Small intestine (tissue), 7 donors: ENCODE measurements around the gene PROM2. TPM values are rescaled to one million over a fixed set of nuclear protein-coding genes. Genes with fewer than 3 reads are reported as not detected.
A peak's percentile ranks its signal among the peaks of the same experiment; 100 is the strongest.

ENCODE experiments used
- DNase-seq, 2 donors: peaks; one replicate each; pipeline versions ENCODE4 v3.0.0 to v3.0.0-alpha.2; 2013
- FAIRE-seq: peaks from 2 replicates; lab custom pipeline; 2012; peaks lifted over from hg19 to GRCh38; lab: Jason Lieb, UNC
- H3K27ac ChIP-seq, 3 donors: one replicate each; pipeline ENCODE4 v1.5.1; 2013; ENCODE audit warnings: low read length in 2 of 3, mild to moderate bottlenecking in 2 of 3, control low read depth in 1 of 3, inconsistent platforms in 1 of 3, low read depth in 1 of 3, moderate library complexity in 1 of 3
- H3K27me3 ChIP-seq, 3 donors: one replicate each; pipeline ENCODE4 v1.6.1; 2013; ENCODE audit warnings: low read length in 3 of 3, inconsistent platforms in 1 of 3; ENCODE audit not compliant: control insufficient read depth in 3 of 3, insufficient read depth in 3 of 3
- H3K36me3 ChIP-seq, 3 donors: one replicate each; pipeline ENCODE4 v1.6.1; 2013; ENCODE audit warnings: low read length in 3 of 3, inconsistent platforms in 1 of 3, low read depth in 1 of 3, mild to moderate bottlenecking in 1 of 3, moderate library complexity in 1 of 3; ENCODE audit not compliant: control insufficient read depth in 3 of 3, insufficient read depth in 2 of 3
- H3K4me1 ChIP-seq, 3 donors: one replicate each; pipeline ENCODE4 v1.6.1; 2013; ENCODE audit warnings: low read length in 2 of 3, inconsistent platforms in 1 of 3, low read depth in 1 of 3, mild to moderate bottlenecking in 1 of 3, moderate library complexity in 1 of 3; ENCODE audit not compliant: control insufficient read depth in 3 of 3, insufficient read depth in 2 of 3
- H3K4me3 ChIP-seq, 3 donors: one replicate each; pipeline ENCODE4 v1.5.1; 2013; ENCODE audit warnings: low read length in 3 of 3, control low read depth in 1 of 3, inconsistent platforms in 1 of 3, low read depth in 1 of 3, mild to moderate bottlenecking in 1 of 3, moderate library complexity in 1 of 3
- H3K9me3 ChIP-seq, 2 donors: one replicate each; pipeline ENCODE4 v1.6.1; 2013; ENCODE audit warnings: low read depth in 1 of 2, low read length in 1 of 2; ENCODE audit not compliant: control insufficient read depth in 2 of 2, insufficient read depth in 1 of 2
- WGBS, 3 donors: extraction: QIAGEN DNeasy Blood & Tissue Kit; methylation state at CpG; one replicate each; pipeline ENCODE4 v1.1.7; 2013; 5-methylcytosine and 5-hydroxymethylcytosine counted together
- polyA plus RNA-seq, 4 donors: library from polyadenylated mRNA; stranded (reverse) in 3 of 4; unstranded in 1 of 4; fragments of 200-250 nt in 3 of 4; fragments of 120-200 nt in 1 of 4; gene quantifications; one replicate each; pipeline versions ENCODE4 v1.2.1 to v1.2.3, GENCODE V29; 2013
- donor health status: healthy with polysubstance abuse.
- donor health status: control.
- donor health status: control.
- donor health status: Bipolar disorder and iron deficiency.
- donor health status: healthy.

The PROM2 gene
- polyA plus RNA-seq, 4 donors, result 1.1 to 17.9 (median 1.8) TPM

DNA sequence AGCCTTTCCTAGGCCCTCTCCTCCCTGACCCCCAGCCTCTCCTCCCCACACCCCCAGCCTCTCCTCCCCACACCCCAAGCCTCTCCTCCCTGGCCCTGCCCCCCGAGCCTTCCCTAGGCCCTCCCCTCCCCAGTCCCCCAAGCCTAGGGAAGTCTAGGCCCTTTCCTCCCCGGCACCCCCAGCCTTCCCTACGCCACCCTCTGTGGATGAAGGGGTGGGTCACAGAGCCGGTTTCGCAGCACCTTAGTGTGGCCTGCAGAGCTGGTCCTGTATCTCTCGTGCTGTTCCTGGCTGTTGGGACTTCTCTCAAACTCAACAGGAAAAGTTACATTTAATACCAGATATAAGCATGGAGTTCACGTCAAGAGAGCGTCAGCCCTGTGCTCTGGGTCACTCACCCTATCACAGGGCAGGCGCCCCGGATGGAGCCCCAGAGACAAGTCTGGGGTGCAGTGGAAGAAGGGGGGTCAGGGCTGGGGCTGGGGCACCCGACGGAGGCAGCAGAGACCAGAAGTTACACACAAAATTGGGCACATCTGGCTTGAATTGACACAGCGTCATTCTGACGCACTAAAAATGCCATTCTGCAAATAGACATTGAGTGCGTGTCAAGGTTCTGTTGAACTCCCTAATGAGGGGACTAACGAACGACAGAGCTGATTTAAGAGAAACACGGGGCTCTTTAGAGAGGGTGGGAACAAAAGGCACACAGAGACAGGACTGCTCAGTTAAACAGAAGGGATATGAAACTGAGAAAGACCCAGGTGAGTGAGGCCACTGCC lies 46.9 kb downstream of the PROM2 start:
- Histone ChIP-seq H3K4me3 (no peak overlapping the region), H3K36me3 (no peaks in the 10 kb centered on the region), H3K4me1 (peaks cover 0 to 6% (median 0%) of the 10 kb centered on the region in 3 donors), H3K27ac (no peak overlapping the region), H3K27me3 (no peaks in the 10 kb centered on the region), H3K9me3 (no peaks in the 10 kb centered on the region)
- FAIRE-seq (no peak), DNase-seq (no peak)
- 82 to 87% (median 83%) methylated on average over 18 of the region's 18 CpGs for WGBS, 3 donors

DNA sequence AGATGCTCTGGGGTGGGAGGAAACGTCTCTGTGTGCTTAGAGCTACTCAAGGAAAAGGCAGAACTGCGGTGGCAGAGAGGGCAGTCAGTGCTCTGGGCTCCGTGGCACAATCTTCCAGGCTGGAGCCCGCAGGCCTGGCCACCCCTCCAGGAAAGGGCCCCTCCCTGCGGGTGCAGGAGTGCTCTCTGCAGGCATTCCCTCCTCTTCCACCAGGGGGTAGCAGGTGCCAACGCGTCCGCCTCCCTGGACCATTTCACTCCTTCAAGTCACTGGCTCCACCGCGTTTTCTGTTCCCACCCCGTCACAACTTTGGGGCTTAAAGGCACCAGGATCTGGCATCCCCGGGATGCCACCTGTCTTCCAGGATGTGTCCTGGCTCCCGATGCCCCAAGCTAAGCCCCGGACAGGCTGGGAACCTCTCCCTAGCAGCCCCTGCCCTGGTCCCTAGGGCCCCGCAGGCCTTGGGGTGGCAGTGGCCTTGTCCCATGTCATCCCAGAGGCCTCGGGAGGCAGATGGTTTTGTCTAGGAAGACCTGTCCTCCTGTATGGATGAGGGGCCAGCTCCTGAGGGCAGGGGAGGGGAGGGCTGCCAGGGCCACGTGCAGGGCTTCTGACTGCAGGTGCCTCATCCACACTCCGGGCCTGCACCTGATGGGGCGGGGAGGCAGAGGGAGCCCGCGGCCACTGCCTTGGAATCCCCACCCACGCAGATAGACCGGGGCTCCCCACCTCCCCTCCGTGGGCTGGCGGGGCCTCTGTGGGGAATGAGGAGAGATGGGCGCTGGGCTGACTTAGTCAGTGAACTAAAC lies 49.3 kb downstream of the PROM2 start:
- WGBS, 3 donors, result 56 to 74% (median 65%) methylated on average over 26 of the region's 26 CpGs
- peak in 1 of 2 donors; percentile 38 for DNase-seq

DNA sequence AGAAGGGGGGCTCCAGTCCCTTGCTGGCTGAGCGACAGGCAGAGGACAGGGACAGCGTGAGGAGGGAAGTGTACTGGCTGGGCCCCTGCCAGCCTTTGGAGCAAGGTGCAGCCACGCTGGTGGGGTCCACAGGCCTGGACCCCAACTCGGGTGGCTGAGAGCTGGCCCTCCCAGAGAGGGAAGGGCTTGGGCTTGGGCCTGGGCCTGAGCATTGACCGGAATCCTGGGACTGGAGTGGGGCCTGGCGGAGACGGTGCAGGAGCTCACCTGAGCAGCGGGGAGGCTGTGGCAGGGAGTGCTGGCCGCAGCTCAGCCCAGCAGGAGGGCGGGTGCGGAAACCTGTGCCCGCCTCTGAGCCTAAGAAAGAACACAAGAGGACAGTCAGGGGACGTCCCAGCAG lies 50.8 kb downstream of the PROM2 start:
- Histone ChIP-seq H3K4me3 (no peak overlapping the region), H3K9me3 (no peaks in the 10 kb centered on the region), H3K4me1 (no peaks in the 10 kb centered on the region), H3K27ac (no peak overlapping the region), H3K27me3 (no peaks in the 10 kb centered on the region), H3K36me3 (no peaks in the 10 kb centered on the region)
- WGBS, 3 donors, result 91 to 96% (median 96%) methylated on average over 12 to 13 of the region's 13 CpGs
- FAIRE-seq (no peak), DNase-seq (no peak)

More for the DNA sequence above, 49.3 kb downstream of the PROM2 start:
- H3K27ac ChIP-seq, result no peak overlapping the region
- H3K36me3 ChIP-seq, result no peaks in the 10 kb centered on the region
- no peaks in the 10 kb centered on the region for H3K4me1 ChIP-seq
- no peak overlapping the region for H3K4me3 ChIP-seq
- H3K27me3 ChIP-seq, result no peaks in the 10 kb centered on the region
- no peak for FAIRE-seq
- no peaks in the 10 kb centered on the region for H3K9me3 ChIP-seq

DNA sequence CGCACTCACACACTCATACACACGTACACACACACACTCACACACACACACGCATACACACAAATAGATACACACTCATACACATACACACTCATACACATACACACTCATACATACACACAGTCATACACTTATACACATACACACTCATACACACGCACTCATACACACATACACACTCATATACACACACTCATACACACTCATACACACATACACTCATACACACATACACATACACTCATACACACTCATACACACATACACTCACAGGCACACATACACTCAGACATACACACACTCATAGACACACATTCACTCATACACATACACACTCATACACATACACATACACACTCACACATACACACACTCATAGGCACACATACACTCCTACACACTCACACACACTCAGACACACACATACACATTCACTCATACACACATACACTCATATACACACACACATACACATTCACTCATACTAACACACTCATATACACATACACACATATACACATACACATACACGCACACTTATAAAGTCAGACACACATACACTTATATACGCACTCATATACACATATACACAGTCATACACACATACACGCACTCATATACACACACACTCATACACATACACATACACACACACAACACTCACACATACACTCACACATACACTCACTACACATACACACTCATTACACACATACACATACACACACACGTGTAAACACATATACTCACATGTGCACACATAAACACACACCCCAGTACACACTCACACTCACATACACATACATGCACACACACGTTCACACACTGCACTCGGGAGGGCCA lies 51.6 kb downstream of the PROM2 start:
- H3K27ac ChIP-seq, result no peak overlapping the region
- DNase-seq (no peak), FAIRE-seq (no peak)
- H3K4me1 ChIP-seq, result no peaks in the 10 kb centered on the region
- H3K27me3 ChIP-seq, result peaks cover 0 to 3% (median 0%) of the 10 kb centered on the region in 3 donors
- no peaks in the 10 kb centered on the region for H3K36me3 ChIP-seq
- WGBS, 3 donors, result 94 to 96% (median 94%) methylated on average over 10 of the region's 10 CpGs
- H3K4me3 ChIP-seq, result no peak overlapping the region
- no peaks in the 10 kb centered on the region for H3K9me3 ChIP-seq

DNA sequence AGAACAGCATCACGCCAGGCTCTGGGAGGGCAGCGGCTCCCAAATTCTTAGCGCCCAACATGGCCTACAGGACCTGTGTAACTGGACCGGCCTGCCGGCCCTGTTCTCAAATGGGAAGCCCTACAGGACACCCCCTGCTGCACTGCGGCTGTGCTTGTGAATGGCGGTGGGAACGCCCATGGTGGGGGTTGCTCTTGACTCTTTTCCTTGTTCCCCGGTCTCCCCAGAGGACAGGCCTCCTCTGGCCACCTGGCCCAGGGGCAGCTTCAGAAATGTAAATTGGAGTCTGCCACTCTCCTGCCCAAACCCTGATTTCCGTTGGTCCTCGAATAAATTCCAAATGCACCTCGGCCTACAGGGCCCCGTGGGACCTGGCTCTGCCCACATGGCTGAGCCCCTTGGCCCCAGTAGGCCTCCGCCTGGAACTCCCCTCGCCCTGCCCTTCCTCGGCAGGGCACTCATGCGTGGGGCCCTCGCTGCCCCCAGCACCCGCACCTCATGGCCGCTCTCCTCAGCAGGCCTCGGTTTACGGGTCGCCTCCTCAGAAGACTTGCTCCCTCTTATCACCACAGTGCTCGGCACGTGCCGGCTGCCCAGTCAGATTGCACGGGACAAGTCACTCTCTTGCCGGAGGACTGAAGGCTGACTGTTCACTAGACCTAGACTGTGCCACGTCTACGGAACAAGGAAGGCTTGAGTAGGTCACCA lies 52.3 kb downstream of the PROM2 start:
- Histone ChIP-seq H3K4me1 (no peaks in the 10 kb centered on the region), H3K27ac (no peak overlapping the region), H3K9me3 (no peaks in the 10 kb centered on the region), H3K27me3 (peaks cover 0 to 3% (median 0%) of the 10 kb centered on the region in 3 donors), H3K36me3 (no peaks in the 10 kb centered on the region), H3K4me3 (no peak overlapping the region)
- no peak for DNase-seq
- FAIRE-seq, result no peak
- 93 to 95% (median 93%) methylated on average over 30 of the region's 30 CpGs for WGBS, 3 donors

DNA sequence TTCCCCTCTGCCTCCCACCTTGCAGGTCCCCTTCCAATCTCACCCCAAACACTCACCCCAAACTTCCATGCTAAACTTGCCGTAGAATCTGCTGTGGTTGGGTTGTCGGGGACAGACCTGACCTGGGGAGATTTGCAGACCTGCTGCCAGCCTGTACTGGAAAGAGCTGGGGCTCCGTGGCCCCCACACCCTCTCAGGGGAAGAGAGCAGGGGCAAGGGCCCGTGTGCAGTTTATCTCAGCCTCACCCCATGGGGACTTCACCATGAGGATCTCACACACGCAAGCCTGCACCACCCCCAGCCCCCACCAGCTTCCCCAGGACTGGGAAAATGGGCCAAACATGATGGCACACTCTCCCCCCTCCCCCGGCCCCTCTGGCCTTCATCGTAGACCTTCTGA lies 53.6 kb downstream of the PROM2 start:
- H3K27me3 ChIP-seq, result peaks cover 0 to 3% (median 0%) of the 10 kb centered on the region in 3 donors
- H3K4me1 ChIP-seq, result no peaks in the 10 kb centered on the region
- 78 to 81% (median 80%) methylated on average over 7 of the region's 7 CpGs for WGBS, 3 donors
- H3K36me3 ChIP-seq, result no peaks in the 10 kb centered on the region
- no peak overlapping the region for H3K27ac ChIP-seq
- no peak for DNase-seq
- H3K9me3 ChIP-seq, result no peaks in the 10 kb centered on the region
- FAIRE-seq, result no peak
- no peak overlapping the region for H3K4me3 ChIP-seq

DNA sequence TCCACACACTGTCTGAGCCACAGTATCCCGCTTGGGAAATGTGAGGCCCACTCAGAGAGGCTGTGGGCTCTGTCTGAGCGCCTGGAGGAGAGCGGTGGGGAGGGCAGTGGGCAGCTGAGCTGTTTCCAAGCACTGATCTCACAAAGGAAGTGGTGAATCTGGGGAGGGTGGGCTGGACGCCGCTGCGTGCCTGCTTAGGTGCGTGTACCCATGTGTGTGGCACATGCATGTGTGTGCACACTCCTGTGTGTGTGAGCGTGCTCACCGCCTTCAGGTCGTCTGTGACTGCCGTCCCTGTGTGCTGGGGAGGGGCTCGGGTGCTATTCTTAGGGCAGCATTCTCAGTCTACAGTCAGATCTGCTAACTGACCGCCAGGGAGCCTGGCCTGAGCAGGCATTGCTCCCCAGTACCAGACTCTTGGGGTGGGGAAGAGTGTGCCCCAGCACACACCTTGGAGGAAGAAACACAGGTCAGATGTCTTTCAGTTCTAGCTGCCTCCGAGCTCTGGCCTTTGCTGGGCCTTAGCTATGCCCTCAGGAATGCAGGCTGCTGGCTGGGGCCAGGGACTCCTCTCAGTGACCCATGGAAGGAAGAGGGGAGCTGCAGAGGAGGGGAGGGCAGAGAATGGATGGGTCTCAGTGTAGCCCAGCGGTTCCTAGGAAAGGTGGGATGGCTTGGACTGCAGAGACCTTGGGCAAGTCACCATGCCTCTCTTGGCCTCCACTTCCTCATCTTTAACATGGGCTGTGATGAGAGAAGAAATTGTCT lies 54.3 kb downstream of the PROM2 start:
- FAIRE-seq (no peak), DNase-seq (no peak)
- H3K27ac ChIP-seq, result no peak overlapping the region
- 69 to 87% (median 84%) methylated on average over 15 of the region's 15 CpGs for WGBS, 3 donors
- peaks cover 0 to 3% (median 0%) of the 10 kb centered on the region in 3 donors for H3K27me3 ChIP-seq
- no peaks in the 10 kb centered on the region for H3K4me1 ChIP-seq
- H3K4me3 ChIP-seq, result no peak overlapping the region
- H3K36me3 ChIP-seq, result no peaks in the 10 kb centered on the region
- H3K9me3 ChIP-seq, result no peaks in the 10 kb centered on the region
